Mesendoderm (in vitro differentiated cells): ENCODE measurements around the gene TRPC4.
A peak's percentile ranks its signal among the peaks of the same experiment; 100 is the strongest.

ENCODE experiments used
- DNase-seq: peaks from one replicate; pipeline ENCODE4 v3.0.0; 2013
- H2AK5ac ChIP-seq: 2 replicates; pipeline ENCODE4 v1.6.1; 2013; ENCODE audit warnings: low read length, inconsistent platforms
- H2BK120ac ChIP-seq: 2 replicates; pipeline ENCODE4 v1.6.1; 2013; ENCODE audit warnings: low read depth, mild to moderate bottlenecking, low read length, moderate library complexity, mixed read lengths
- H2BK15ac ChIP-seq: replicated peaks from 2 replicates; pipeline ENCODE4 v1.6.1; 2013; ENCODE audit warnings: low read depth, mild to moderate bottlenecking, moderate library complexity
- H2BK5ac ChIP-seq: 2 replicates; pipeline ENCODE4 v1.6.1; 2013; ENCODE audit warnings: low read length, inconsistent platforms
- H3K18ac ChIP-seq: 2 replicates; pipeline ENCODE4 v1.6.1; 2013; ENCODE audit warnings: mild to moderate bottlenecking, low read length, mixed read lengths
- H3K23ac ChIP-seq: one replicate; pipeline ENCODE4 v1.6.1; 2013; ENCODE audit warnings: low read length
- H3K27ac ChIP-seq: 2 replicates; pipeline ENCODE4 v1.5.1; 2013; ENCODE audit warnings: low read depth, mild to moderate bottlenecking, inconsistent platforms, low read length, moderate library complexity
- H3K27me3 ChIP-seq: 2 replicates; pipeline ENCODE4 v1.6.1; 2013; ENCODE audit warnings: low read length, control low read depth, mild to moderate bottlenecking, inconsistent platforms; ENCODE audit not compliant: insufficient read depth, poor library complexity
- H3K36me3 ChIP-seq: 2 replicates; pipeline ENCODE4 v1.6.1; 2013; ENCODE audit warnings: low read length, inconsistent platforms; ENCODE audit not compliant: control insufficient read depth, insufficient read depth
- H3K4ac ChIP-seq: one replicate; pipeline ENCODE4 v1.6.1; 2013; ENCODE audit warnings: low read depth, mild to moderate bottlenecking, low read length, moderate library complexity
- H3K4me1 ChIP-seq: 2 replicates; pipeline ENCODE4 v1.6.1; 2013; ENCODE audit warnings: low read depth, low read length, inconsistent platforms; ENCODE audit not compliant: control insufficient read depth
- H3K4me2 ChIP-seq: 2 replicates; pipeline ENCODE4 v1.6.1; 2013; ENCODE audit warnings: low read length
- H3K4me3 ChIP-seq: 2 replicates; pipeline ENCODE4 v1.5.1; 2013; ENCODE audit warnings: mild to moderate bottlenecking, low read length
- H3K56ac ChIP-seq: one replicate; pipeline ENCODE4 v1.6.1; 2013; ENCODE audit warnings: low read length
- H3K79me1 ChIP-seq: 2 replicates; pipeline ENCODE4 v1.6.1; 2013; ENCODE audit warnings: low read length, inconsistent platforms
- H3K79me2 ChIP-seq: 2 replicates; pipeline ENCODE4 v1.6.1; 2013; ENCODE audit warnings: mild to moderate bottlenecking, low read length; ENCODE audit not compliant: control insufficient read depth, insufficient read depth
- H3K9ac ChIP-seq: 2 replicates; pipeline ENCODE4 v1.6.1; 2013; ENCODE audit warnings: low read length, inconsistent platforms
- H4K5ac ChIP-seq: one replicate; pipeline ENCODE4 v1.6.1; 2013; ENCODE audit warnings: low read length
- H4K8ac ChIP-seq: one replicate; pipeline ENCODE4 v1.6.1; 2013; ENCODE audit warnings: low read depth, mild to moderate bottlenecking, control low read depth, low read length, moderate library complexity
- WGBS: extraction: QIAGEN DNeasy Blood & Tissue Kit; methylation state at CpG from one replicate; pipeline ENCODE4 v1.1.7; 2013; ENCODE audit warnings: low lambda C conversion rate, missing lambda C conversion rate; ENCODE audit not compliant: insufficient coverage; ENCODE audit errors: extremely low coverage; 5-methylcytosine and 5-hydroxymethylcytosine counted together

Gene TRPC4

DNA sequence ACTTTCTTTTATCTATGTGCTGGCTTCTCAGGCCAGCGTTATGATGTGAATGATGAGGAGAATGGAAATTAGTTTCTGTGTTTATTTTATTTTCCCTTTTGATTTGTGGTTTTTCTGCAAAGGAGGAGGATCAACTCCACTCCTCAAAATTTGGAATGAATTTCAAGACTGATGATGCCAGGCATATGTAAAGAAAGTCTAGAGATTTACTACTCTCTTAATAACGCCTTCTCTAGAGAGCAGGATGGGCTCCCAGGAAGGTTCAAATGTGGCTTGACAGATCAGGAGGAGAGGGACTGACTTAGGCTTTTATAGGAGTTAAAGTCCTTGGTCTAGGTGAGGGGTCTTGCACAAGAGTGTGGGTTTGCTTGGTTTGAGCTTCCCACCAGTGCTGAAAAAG is 255.9 kb downstream of the TRPC4 start:
- Histone ChIP-seq H4K5ac (no peak overlapping the region), H3K9ac (no peak overlapping the region), H2BK5ac (no peak overlapping the region), H3K79me1 (no peaks in the 10 kb centered on the region), H3K56ac (no peak overlapping the region), H3K4ac (no peak overlapping the region), H3K23ac (no peak overlapping the region), H3K27me3 (no peaks in the 10 kb centered on the region), H2BK120ac (no peak overlapping the region), H3K4me3 (no peak overlapping the region), H3K79me2 (no peaks in the 10 kb centered on the region), H3K4me2 (no peak overlapping the region), H2BK15ac (no peak overlapping the region), H4K8ac (no peak overlapping the region), H2AK5ac (no peak overlapping the region), H3K18ac (no peak overlapping the region), H3K4me1 (no peaks in the 10 kb centered on the region), H3K27ac (no peak overlapping the region), H3K36me3 (no peaks in the 10 kb centered on the region)
- no peak for DNase-seq
- no CpG with 5 or more reads among the region's 2 CpGs for WGBS

DNA sequence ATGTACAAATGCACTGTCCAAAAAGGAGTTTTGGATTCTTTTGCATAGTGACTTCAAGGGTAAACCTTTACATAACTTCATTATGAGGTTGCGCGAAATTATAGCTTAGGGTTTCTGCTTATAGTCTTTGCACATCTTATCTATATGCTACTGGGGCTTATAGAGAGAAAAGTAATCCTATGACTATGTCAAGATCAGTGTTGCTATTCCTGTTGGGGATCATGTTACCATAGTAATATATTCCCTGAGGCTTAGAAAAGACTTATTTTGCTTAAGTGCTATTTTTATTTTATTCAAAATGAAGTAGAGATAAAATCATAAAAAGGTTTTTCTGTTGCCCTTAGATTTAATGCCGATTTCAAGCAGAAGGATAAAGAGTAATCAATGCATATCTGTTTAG is 256.3 kb downstream of the TRPC4 start:
- no peak overlapping the region for H3K56ac ChIP-seq

DNA sequence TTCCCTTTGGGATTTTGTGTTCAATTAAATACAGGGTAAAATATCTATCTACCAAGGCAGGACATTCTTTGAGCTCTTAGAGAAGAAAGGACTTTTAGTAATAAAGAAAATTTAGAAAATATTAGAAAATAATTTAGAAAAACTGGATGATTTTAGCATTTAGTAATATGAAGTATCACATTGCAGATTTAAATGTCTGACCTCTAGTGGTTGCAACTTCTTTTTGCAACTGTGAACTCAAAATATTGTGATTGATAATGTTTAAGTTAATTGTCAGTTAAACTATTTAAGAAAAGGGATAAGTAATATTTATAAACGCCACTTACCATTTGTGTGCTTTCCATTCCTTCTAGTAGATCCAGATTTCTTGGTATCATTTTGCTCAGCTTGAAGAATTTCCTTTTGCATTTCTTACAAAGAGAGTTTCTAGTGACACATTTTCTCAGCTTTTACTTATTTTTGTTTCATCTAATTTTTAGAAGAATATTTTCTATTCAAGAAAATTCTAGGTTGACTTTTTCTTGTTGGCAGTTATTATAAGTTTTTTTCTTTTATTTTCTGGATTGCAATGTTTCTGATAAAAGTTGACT is 260.7 kb downstream of the TRPC4 start:
- no peak overlapping the region for H4K8ac ChIP-seq
- H3K4me1 ChIP-seq = no peaks in the 10 kb centered on the region
- no peak overlapping the region for H3K56ac ChIP-seq
- no peak overlapping the region for H2BK15ac ChIP-seq
- no peak overlapping the region for H2BK120ac ChIP-seq
- H3K9ac ChIP-seq = no peak overlapping the region
- no peaks in the 10 kb centered on the region for H3K79me2 ChIP-seq
- H4K5ac ChIP-seq = no peak overlapping the region
- H3K4me3 ChIP-seq = no peak overlapping the region
- no peaks in the 10 kb centered on the region for H3K79me1 ChIP-seq
- H3K18ac ChIP-seq = no peak overlapping the region
- no peak overlapping the region for H3K23ac ChIP-seq
- no peaks in the 10 kb centered on the region for H3K36me3 ChIP-seq
- H2AK5ac ChIP-seq = no peak overlapping the region
- no peak overlapping the region for H3K4me2 ChIP-seq
- H2BK5ac ChIP-seq = no peak overlapping the region
- H3K27me3 ChIP-seq = no peaks in the 10 kb centered on the region
- no peak for DNase-seq
- H3K4ac ChIP-seq = no peak overlapping the region
- no CpG with 5 or more reads among the region's 1 CpG for WGBS
- H3K27ac ChIP-seq = no peak overlapping the region

More for the DNA sequence above, 256.3 kb downstream of the TRPC4 start:
- H4K8ac ChIP-seq = no peak overlapping the region
- no CpG with 5 or more reads among the region's 3 CpGs for WGBS
- no peak overlapping the region for H3K27ac ChIP-seq
- no peak overlapping the region for H2AK5ac ChIP-seq
- H3K9ac ChIP-seq = no peak overlapping the region
- H3K36me3 ChIP-seq = no peaks in the 10 kb centered on the region
- H3K18ac ChIP-seq = no peak overlapping the region
- no peak overlapping the region for H2BK5ac ChIP-seq
- no peak overlapping the region for H4K5ac ChIP-seq
- H3K79me2 ChIP-seq = no peaks in the 10 kb centered on the region
- no peak overlapping the region for H3K23ac ChIP-seq
- H3K79me1 ChIP-seq = no peaks in the 10 kb centered on the region
- DNase-seq = no peak
- H3K27me3 ChIP-seq = no peaks in the 10 kb centered on the region
- no peaks in the 10 kb centered on the region for H3K4me1 ChIP-seq
- H3K4me3 ChIP-seq = no peak overlapping the region
- no peak overlapping the region for H2BK120ac ChIP-seq
- no peak overlapping the region for H2BK15ac ChIP-seq
- H3K4me2 ChIP-seq = no peak overlapping the region
- no peak overlapping the region for H3K4ac ChIP-seq

- DNase-seq = no peak
- WGBS = no CpG with 5 or more reads among the region's 5 CpGs
- Histone ChIP-seq H3K36me3 (no peaks in the 10 kb centered on the region), H3K4ac (no peak overlapping the region), H3K79me1 (no peaks in the 10 kb centered on the region), H3K23ac (no peak overlapping the region), H3K27ac (no peak overlapping the region), H3K4me1 (no peaks in the 10 kb centered on the region), H2BK120ac (no peak overlapping the region), H4K8ac (no peak overlapping the region), H3K79me2 (no peaks in the 10 kb centered on the region), H2AK5ac (no peak overlapping the region), H3K18ac (no peak overlapping the region), H3K4me3 (no peak overlapping the region), H3K27me3 (no peaks in the 10 kb centered on the region), H3K4me2 (no peak overlapping the region), H2BK15ac (no peak overlapping the region), H3K56ac (no peak overlapping the region), H3K9ac (no peak overlapping the region), H4K5ac (no peak overlapping the region), H2BK5ac (no peak overlapping the region)
Observed at GRCh38 chr13:37602733-37603381, 266.7 kb downstream of the TRPC4 start.

DNA sequence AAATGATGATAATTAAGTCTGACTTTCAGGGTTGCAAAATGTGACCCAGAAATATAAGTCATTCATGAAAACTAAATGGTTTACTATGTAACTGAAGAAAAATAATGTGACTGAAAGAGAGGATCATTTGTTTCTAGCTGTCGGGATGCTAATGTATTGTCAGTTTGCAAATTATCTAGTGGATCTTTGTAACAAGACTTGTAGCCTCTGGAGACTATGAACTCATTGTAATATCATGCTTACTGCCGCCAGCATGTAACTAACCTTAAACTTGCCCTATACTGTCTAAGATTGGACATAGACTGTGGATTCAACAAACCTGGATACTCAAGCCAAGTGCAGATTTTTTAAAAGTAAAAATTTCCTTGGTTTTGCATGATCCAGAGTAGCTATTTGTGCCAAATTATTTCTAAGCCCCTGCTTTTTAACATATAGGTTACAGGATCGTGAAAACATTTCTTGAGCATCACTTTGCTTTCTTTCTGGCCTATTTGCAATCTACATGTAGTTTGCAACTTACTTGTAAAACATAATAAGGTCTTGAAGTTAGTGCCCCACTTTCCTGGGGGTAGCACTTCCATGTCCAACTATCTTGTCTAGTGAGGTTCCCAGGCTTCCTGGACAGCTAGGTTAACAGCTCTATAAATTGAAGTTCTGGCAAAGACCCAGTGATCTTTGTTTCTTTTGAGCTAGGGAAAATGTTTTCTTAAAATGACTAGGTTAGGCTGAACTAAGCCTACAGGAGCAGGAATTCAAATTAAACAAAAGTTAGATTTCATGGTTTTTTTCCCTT is 267.7 kb downstream of the TRPC4 start:
- no peak overlapping the region for H3K23ac ChIP-seq
- no peak overlapping the region for H3K4me2 ChIP-seq
- WGBS = no CpG with 5 or more reads among the region's 3 CpGs
- H2BK5ac ChIP-seq = no peak overlapping the region
- H2BK120ac ChIP-seq = no peak overlapping the region
- no peaks in the 10 kb centered on the region for H3K79me1 ChIP-seq
- no peak overlapping the region for H3K56ac ChIP-seq
- no peaks in the 10 kb centered on the region for H3K79me2 ChIP-seq
- no peak overlapping the region for H2AK5ac ChIP-seq
- H3K4ac ChIP-seq = no peak overlapping the region
- no peaks in the 10 kb centered on the region for H3K36me3 ChIP-seq
- peak overlapping the region; percentile 57 for H2BK15ac ChIP-seq
- no peak overlapping the region for H3K4me3 ChIP-seq
- no peaks in the 10 kb centered on the region for H3K4me1 ChIP-seq
- H3K27me3 ChIP-seq = no peaks in the 10 kb centered on the region
- no peak overlapping the region for H3K27ac ChIP-seq
- DNase-seq = no peak
- H4K8ac ChIP-seq = no peak overlapping the region
- no peak overlapping the region for H3K9ac ChIP-seq
- H4K5ac ChIP-seq = no peak overlapping the region
- no peak overlapping the region for H3K18ac ChIP-seq
